NCI-H2081 (cell line): ENCODE results near the gene WDR54.
A peak's percentile ranks its signal among the peaks of the same experiment; 100 is the strongest.
"Not testable (repeated sequence)": the region's sequence is repeated elsewhere in the genome, so short reads cannot be mapped to it uniquely, and the experiment has no call there.

Experiments used
- DNase-seq, 2 experiments: peaks; one replicate each; lab custom pipeline; 2025; lab: John Stamatoyannopoulos, UW

The WDR54 gene

GRCh38 chr2:74457129-74457548 is 35.6 kb downstream of the WDR54 start:
- no peak for DNase-seq

GRCh38 chr2:74457549-74458131 is 36.1 kb downstream of the WDR54 start:
- DNase-seq = peak; percentile 85 to 87

- peak; percentile 99 to 100 for DNase-seq
Measured at GRCh38 chr2:74458132-74458937, 36.8 kb downstream of the WDR54 start, which contains the start of gene WBP1. Gene WBP1 (plus strand): TSS chr2:74458438. CDS start chr2:74458603, 165 bp downstream.

GRCh38 chr2:74458938-74459363 is 37.4 kb downstream of the WDR54 start:
- DNase-seq = no peak

GRCh38 chr2:74459503-74460118 is 38.1 kb downstream of the WDR54 start:
- not testable (repeated sequence) for DNase-seq

GRCh38 chr2:74460187-74460586 is 38.7 kb downstream of the WDR54 start:
- DNase-seq = not testable (repeated sequence)

GRCh38 chr2:74461187-74462053 is 39.9 kb downstream of the WDR54 start:
- DNase-seq = no peak

- no peak for DNase-seq
Measured at GRCh38 chr2:74462054-74462785, 40.7 kb downstream of the WDR54 start.

DNA sequence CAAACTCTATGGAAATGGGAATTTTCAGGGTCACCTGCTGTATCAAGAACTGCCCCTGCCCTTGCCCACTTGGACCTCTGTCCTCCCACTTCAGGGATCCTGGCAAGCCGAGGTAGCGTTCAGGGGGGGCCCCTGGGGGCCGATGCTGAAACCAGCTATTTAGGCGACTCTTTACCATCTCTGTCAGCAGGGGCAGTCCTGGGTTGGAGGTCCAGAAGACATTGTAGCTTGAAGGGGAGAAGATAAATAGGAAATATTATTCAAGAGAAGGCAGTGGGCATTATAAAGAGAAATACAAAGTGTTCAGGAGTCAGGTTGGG is 41.2 kb downstream of the WDR54 start:
- DNase-seq = no peak

GRCh38 chr2:74464406-74464805 is 42.9 kb downstream of the WDR54 start:
- no peak for DNase-seq

DNA sequence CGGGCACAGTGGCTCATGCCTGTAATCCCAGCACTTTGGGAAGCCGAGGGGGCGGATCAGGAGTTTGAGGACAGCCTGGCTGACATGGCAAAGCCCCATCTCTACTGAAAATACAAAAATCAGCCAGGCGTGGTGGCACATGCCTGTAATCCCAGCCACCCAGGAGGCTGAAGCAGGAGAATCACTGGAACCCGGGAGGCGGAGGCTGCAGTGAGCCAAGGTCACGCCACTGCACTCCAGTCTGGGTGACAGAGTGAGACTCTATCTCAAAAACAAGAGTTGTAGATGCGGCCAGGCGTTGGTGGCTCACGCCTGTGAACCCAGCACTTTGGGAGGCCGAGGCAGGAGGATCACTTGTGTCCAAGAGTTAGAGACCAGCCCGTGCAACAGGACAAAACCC is 49.2 kb downstream of the WDR54 start:
- not testable (repeated sequence) for DNase-seq

DNA sequence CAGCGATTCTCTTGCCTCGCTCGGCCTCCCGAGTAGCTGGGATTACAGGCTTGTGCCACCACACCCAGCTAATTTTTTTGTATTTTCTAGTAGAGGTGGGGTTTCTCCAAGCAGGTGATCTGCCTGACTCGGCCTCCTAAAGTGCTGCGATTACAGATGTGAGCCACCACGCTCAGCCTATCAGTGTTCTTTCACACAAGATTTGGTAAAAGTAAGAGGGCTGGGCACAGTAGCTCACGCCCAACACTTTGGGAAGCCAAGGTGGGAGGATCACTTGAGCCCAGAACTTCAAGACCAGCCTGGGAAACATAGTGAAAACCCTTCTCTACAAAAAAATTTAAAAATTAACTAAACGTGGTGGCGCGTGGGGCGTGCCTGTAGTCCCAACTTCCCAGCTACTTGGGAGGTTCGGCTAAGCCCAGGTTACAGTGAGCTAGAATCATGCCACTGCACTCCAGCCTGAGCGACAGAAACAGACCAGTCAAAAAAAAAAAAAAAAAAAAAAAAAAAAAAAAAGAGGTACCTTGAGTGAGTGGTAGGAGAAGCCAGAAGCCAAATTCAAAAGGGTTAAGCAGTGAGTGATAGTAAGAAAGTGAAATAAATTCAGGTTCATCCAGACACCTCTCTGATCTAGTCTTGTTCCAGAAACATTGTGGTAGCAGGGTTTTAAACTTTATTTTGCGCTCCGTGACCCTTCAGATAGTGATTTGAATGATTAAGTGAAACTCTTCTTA is 50.0 kb downstream of the WDR54 start:
- no peak for DNase-seq

- peak; percentile 94 to 95 for DNase-seq
Measured at GRCh38 chr2:74472086-74472944, 50.8 kb downstream of the WDR54 start, which contains the start of gene MRPL53. Gene MRPL53 (minus strand): TSS chr2:74472680. CDS start chr2:74472660, 20 bp downstream.

- no peak for DNase-seq
Measured at GRCh38 chr2:74472945-74473258, 51.4 kb downstream of the WDR54 start.

- no peak for DNase-seq
Measured at GRCh38 chr2:74474481-74474880, 53.0 kb downstream of the WDR54 start.

GRCh38 chr2:74474899-74475298 is 53.4 kb downstream of the WDR54 start:
- DNase-seq = no peak
